Thyroid gland (tissue), 4 donors: ENCODE measurements around the gene THAP4.

Experiments used
- POLR2A ChIP-seq, 2 donors: fragments of 450-650 bp; IDR thresholded peaks; one replicate each; pipeline ENCODE4 v1.6.1; 2017; ENCODE audit warnings: antibody characterized with exemption in 2 of 2, mild to moderate bottlenecking in 2 of 2, moderate library complexity in 1 of 2
- TF ChIP-seq, protein P1 (sequence below), 6 experiments: fragments of 200-600 bp in 3 of 6; fragments of 450-650 bp in 3 of 6; sonication (generic) in 3 of 6; IDR thresholded peaks; one replicate each; pipeline ENCODE4 v1.5.1; 2016 to 2019; ENCODE audit warnings: antibody characterized with exemption in 6 of 6, mild to moderate bottlenecking in 2 of 6, inconsistent platforms in 1 of 6, moderate library complexity in 1 of 6

DNA sequence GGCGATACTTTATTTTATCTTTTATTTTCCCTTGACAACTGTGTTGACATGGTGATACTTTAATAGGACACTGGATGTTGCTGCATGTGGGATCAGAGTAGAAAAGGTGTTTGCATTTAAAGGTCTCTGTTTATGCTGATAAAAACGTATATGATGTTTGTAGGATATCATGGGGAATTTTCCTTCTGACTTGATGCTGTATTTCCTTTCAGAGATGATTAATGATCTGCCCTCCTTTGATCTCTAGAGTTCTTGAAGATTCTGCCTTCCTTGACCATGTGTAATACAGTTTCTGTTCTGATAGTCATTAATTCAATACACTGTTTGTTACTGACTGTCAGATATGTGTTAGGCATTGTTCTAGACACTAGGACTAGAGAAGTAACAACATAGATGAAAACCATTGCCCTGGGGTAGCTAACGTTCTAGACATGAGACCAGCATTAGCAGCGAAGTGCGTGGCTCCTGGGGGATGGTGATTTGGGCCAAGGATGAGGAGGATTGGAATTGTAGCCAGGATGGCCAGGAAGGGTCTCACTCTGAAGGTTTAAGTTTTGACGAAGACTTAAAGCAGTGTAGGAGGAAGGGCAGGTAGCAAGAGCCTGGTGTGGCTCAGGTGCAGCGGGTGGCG, 3.3 kb upstream of the THAP4 start:
- TF ChIP-seq, protein P1, sequence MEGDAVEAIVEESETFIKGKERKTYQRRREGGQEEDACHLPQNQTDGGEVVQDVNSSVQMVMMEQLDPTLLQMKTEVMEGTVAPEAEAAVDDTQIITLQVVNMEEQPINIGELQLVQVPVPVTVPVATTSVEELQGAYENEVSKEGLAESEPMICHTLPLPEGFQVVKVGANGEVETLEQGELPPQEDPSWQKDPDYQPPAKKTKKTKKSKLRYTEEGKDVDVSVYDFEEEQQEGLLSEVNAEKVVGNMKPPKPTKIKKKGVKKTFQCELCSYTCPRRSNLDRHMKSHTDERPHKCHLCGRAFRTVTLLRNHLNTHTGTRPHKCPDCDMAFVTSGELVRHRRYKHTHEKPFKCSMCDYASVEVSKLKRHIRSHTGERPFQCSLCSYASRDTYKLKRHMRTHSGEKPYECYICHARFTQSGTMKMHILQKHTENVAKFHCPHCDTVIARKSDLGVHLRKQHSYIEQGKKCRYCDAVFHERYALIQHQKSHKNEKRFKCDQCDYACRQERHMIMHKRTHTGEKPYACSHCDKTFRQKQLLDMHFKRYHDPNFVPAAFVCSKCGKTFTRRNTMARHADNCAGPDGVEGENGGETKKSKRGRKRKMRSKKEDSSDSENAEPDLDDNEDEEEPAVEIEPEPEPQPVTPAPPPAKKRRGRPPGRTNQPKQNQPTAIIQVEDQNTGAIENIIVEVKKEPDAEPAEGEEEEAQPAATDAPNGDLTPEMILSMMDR (IDR thresholded peaks at IDR 0.05), result no peak
- TF ChIP-seq POLR2A (IDR thresholded peaks at IDR 0.05), result no peak
